Stimulated activated CD4-positive, alpha-beta T cell treated with anti-CD3 and anti-CD28 coated beads, Interleukin-12 subunit alpha, Interleukin-12 subunit beta, amount 100 ng/mL, for 4 hours (primary cell): Measurements from ENCODE around the gene C1QTNF4.

Experiments
- DNase-seq: peaks from one replicate; pipeline ENCODE4 v3.0.0-alpha.2; 2020

C1QTNF4 gene

DNA sequence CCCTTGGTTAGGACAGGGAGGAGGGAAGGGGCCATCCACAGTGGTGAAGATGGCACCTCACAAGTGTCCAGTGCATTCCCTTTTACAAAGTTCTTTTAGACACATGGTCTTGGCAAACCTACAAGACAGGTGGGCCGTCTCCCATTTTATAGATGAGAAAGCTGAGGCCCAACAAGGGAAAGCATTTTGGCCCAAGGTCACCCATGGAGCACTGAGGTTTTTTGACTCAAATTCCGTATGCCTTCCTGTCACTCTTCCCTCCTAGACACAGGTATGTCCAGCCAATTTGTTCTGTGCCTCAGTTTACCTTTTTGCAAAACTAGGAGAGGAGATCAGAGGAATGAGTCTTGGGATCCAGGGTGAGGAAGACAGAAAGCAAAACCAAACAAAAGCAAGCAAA is 1.2 kb downstream of the C1QTNF4 start:
- no peak for DNase-seq

DNA sequence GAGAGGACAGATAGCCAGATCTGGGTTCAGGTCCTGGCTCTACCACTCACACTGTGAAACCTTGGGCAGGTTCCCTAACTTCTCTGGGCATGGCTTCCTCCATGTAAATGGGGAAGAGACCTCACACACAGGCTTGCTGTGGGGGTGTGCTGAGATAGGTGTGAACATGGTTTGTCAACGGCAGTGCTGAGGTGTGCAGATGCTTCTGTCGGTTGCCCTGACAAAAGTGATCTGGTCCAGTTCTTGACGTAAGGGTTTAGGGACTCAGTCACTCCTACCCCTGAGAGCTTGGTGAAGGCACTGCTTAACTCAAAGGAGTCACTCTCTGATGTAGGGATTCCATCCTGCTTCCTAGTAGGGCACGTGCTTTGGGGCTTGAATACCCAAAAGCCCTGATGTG is 2.0 kb downstream of the C1QTNF4 start:
- DNase-seq, result no peak

GRCh38 chr11:47591764-47592163 is 2.4 kb downstream of the C1QTNF4 start:
- DNase-seq, result no peak

DNA sequence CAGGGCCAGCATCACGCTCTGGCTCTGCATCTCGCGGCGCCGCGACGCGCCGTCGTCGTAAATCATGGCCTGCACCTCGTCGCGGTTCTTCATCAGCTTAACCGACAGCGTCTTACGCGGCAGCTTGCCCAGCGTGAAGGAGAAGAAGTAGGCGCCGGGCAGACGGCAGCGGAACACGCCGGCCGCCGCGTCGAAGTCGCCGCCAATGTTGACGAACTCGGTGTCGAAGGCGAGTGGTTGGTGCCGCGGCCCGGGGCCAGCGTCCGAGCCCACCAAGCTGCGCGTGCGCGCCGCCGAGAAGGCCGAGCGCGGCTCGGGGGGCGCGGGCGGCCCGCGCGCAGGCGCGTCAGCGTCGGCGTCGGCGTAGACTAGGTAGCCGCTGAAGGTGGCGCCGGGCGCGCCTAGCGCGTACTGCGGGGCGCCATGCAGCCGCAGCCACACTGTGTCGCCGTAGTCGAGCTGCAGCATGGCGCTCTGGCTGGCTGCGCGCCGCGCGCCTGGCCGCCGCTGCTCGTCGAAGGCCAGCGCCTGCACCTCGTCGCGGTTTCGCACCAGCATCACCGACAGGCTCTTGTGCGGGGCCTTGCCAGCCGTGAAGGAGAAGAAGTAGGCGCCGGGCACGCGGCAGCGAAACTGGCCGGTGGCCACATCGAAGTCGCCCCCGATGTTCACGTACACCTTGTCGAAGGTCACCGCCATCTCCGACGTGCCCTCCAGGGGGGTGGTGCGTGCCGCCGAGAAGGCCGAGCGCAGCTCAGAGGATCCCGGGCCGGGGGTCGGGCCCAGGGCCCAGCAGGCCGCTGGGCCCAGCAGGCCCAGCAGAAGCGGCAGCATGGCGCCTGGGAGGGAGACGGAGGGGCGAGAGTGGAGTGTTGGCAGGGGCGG is 4.0 kb downstream of the C1QTNF4 start:
- no peak for DNase-seq

- no peak for DNase-seq
These were observed 4.6 kb downstream of the C1QTNF4 start for GRCh38 chr11:47589584-47589976.

- DNase-seq, result no peak
These were observed 5.1 kb downstream of the C1QTNF4 start for GRCh38 chr11:47589118-47589517.

DNA sequence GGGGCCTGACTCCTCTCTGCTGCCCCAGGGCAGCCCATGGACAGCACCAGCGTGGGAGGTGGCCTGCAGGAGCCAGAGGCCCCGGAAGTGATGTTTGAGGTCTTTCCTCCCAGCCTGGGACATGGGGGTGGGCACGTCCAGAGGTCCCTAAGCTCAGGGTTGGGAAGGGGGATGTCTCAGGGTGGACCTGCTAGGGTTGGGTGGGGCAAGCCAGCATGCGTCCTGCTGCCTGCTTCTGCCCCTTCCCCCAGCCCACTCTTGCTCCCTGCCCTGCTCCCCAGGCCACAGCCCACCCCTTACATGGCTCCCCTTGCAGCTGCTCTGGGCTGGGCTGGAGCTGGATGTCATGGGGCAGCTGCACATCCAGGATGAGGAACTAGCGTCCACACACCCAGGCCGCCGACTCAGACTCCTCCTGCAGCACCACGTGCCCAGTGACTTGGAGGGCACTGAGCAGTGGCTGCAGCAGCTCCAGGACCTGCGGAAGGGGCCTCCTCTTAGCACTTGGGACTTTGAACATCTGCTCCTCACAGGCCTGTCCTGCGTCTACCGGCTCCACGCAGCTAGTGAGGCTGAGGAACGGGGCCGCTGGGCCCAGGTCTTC is 6.4 kb downstream of the C1QTNF4 start:
- DNase-seq, result no peak

- no peak for DNase-seq
These were observed 7.0 kb downstream of the C1QTNF4 start for GRCh38 chr11:47587039-47587716.

DNA sequence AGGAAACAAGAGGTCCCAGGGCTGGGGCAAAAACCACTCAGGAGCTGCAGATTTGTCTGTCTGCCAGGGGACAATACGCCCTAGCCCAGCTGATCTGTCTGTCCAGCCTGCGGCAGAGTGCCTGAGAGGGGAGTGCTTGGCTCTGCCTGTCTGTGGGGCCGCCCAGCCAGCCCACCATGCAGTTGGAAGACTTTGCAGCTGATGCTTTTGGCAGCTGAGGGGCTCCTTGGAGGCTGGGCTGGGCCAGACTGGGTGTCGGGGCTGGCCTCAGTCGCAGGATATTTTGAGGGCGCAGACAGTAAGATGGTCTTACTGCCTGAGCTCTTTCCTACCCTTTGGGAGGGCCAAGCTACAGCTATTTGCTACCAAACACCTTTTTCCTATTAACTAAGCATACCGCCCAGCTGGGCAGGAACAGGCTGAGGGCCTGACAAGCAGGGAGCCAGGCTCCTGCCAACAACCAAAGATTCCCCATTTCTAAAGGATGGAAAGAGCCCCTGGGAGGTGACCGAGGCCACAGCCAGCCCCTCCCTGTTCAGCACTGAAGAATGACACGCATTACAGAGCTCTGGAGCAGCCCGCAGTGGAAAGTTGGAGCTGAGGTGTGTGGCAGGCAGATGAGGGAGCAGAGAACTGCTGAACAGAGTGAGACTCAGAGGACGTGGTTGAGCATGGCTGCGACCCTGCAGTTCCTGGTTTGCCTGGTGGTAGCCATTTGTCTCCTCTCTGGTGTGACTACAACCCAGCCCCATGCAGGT is 7.9 kb downstream of the C1QTNF4 start, which contains the start of gene FAM180B:
Gene FAM180B (plus strand): TSS at position 581 of the 758 bp plus-strand sequence. CDS start 91 bp downstream, at position 672.
- no peak for DNase-seq

- DNase-seq, result no peak
These were observed 10.4 kb downstream of the C1QTNF4 start for GRCh38 chr11:47583844-47584243.

DNA sequence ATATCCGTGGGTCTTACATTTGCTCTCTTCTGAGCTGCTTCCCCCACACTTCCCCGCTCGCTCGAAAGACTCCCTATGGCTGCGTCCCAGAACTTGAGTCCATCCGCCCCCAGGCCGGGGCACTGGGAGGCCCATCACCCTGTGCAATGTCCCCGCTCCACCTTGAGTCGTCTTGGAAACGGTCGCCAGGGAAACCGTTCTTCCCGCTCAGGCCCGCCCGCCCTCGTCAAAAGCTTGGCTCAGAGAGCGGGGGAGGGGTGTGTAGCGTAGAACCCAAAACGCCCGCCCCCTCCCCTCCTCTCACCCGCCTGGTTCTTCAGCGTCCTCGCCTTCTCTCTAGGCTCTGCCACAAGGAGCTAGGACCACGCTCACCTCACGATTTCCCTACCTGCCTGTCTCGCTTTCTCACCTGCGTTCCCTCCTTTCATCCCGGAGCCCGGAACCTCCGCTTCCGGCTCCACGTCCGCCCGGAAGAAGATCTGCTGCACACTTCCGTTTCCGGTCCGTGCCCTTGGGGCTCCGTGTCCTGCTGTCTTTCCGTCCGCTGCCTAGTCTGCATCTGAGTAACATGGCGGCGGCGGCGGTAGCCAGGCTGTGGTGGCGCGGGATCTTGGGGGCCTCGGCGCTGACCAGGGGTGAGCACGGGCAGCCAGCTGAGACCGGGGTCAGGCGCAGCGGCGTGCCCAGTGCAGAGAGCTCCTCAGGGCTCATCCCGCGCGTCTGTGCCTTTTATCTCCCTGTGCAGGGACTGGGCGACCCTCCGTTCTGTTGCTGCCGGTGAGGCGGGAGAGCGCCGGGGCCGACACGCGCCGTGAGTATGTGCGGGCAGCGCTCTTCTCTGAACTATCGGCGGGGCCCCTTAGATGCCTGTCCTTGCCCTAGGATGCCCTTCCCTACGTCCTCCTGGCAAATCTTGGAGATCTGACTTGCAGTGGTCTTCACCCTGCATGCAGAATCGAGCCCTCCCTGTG is 15.4 kb downstream of the C1QTNF4 start, which contains the start of the genes KBTBD4 and NDUFS3:
Gene KBTBD4 (minus strand): TSS at position 447 of the 971 bp plus-strand sequence. CDS start 19 bp downstream, at position 428.
Gene NDUFS3 (plus strand): TSS at position 551 of the 971 bp plus-strand sequence. CDS start 18 bp downstream, at position 569.
- DNase-seq, result peak; percentile 84

DNA sequence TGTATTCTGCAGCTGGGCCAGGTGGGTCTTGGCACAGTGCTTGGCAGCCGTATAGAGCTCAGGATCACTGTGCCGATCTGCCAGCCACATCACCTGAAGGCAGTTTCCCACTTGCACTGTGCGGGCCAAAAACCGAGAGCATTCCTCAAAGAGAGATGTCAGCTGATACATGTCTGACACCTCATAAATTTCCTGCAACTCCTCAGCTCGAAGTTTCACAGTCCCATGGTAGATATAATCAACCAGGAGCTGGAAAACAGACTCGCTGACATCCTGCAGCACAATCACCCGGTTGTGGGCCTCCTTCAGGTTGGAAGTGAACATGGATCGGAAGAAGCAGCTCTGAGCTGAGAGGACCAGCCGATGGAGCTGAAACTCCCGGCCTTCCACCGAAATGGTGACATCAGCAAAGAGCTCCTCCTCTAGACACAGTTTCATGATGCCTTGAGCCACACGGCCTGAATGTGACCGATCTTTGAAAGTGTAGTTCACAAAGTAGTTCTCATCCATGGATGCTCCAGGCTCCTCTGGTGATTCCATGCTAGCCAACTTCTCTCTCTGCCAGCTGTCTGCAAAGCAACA is 16.7 kb downstream of the C1QTNF4 start:
- no peak for DNase-seq

DNA sequence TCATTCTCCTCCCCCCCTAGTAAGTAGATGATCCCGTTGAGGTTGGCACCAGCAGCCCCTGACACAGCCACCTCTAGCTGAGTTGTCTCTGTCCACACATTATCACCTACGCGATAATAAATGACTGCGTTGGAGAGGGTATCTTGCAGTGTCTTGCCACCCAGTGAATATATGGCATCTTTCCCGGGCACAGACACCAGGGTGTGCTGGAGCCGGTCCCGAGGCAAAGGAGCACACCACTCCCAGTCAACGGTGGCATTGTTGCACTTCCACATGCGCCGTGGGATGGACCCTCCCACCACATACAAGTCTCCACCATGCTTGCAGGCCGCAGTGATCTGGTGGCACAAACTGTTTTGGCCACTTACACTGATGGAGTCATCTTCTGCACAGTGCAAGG is 20.9 kb downstream of the C1QTNF4 start:
- DNase-seq, result no peak

- no peak for DNase-seq
These were observed 21.4 kb downstream of the C1QTNF4 start for GRCh38 chr11:47572715-47573255.

GRCh38 chr11:47571895-47572294 is 22.3 kb downstream of the C1QTNF4 start:
- no peak for DNase-seq

- DNase-seq, result no peak
These were observed 22.9 kb downstream of the C1QTNF4 start for GRCh38 chr11:47571357-47571729.

GRCh38 chr11:47570651-47571356 is 23.4 kb downstream of the C1QTNF4 start:
- DNase-seq, result no peak

DNA sequence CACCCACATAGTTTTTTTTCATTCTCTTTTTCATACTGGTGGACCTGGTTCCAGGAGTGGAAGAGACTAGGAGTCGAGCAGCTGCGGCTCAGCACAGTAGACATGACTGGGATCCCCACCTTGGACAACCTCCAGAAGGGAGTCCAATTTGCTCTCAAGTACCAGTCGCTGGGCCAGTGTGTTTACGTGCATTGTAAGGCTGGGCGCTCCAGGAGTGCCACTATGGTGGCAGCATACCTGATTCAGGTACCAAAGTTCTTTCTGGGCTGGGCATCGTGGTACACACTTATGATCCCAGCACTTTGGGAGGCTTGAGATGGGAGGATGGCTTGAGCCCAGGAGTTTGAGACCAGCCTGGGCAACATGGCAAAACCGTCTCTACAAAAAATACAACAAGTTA is 24.6 kb downstream of the C1QTNF4 start:
- no peak for DNase-seq

DNA sequence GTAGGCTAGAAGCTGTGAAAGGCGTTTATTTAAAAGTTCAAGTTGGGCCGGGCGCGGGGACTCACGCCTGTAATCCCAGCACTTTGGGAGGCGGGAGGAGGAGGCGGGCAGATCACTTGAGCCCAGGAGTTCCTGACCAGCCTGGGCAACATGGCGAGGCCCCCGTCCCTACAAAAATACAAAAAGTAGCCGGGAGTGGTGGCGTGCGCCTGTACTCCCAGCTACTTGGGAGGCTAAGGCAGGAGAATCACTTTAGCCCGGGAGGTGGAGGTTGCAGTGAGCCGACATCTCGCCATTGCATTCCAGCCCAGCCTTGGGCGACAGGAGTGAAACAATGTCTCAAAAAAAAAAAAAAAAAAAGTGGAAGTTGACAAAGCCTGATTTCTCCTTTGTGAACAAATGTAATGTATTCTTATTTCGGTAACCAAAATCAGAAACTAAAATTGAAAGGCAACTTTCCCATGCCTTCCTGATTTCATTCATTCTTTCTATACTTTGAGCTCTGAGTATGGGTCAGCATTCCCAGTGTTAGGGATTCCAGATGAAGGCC is 28.0 kb downstream of the C1QTNF4 start:
- no peak for DNase-seq
